ENCODE data around the gene GTF2H2.

DNA sequence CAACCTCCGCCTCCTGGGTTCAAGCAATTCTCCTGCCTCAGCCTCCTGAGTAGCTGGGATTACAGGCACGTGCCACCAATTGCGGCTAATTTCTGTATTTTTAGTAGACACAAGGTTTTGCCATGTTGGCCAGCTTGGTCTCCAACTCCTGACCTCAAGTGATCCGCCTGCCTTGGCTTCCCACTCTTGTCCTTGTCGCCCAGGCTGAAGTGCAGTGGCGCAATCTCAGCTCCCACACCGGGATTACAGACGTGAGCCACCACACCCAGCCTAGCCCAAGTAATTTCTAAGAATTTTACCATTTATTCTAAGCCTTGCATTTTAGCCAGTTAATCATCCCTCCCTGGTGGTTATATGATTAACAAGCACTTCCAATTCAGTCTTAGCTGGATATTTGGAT, 53.3 kb downstream of the GTF2H2 start:
- TF ChIP-seq, protein P1, sequence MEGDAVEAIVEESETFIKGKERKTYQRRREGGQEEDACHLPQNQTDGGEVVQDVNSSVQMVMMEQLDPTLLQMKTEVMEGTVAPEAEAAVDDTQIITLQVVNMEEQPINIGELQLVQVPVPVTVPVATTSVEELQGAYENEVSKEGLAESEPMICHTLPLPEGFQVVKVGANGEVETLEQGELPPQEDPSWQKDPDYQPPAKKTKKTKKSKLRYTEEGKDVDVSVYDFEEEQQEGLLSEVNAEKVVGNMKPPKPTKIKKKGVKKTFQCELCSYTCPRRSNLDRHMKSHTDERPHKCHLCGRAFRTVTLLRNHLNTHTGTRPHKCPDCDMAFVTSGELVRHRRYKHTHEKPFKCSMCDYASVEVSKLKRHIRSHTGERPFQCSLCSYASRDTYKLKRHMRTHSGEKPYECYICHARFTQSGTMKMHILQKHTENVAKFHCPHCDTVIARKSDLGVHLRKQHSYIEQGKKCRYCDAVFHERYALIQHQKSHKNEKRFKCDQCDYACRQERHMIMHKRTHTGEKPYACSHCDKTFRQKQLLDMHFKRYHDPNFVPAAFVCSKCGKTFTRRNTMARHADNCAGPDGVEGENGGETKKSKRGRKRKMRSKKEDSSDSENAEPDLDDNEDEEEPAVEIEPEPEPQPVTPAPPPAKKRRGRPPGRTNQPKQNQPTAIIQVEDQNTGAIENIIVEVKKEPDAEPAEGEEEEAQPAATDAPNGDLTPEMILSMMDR (IDR thresholded peaks at IDR 0.05; ENCODE audit: low read depth, low read length, missing input control): no peak
- TF ChIP-seq, protein P2, sequence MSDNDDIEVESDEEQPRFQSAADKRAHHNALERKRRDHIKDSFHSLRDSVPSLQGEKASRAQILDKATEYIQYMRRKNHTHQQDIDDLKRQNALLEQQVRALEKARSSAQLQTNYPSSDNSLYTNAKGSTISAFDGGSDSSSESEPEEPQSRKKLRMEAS (IDR thresholded peaks at IDR 0.05): no peak
- no peak for TF ChIP-seq HNF4A (conservative IDR thresholded peaks at IDR 0.05)
- TF ChIP-seq REST (IDR thresholded peaks at IDR 0.05): no peak
- TF ChIP-seq, protein P3, sequence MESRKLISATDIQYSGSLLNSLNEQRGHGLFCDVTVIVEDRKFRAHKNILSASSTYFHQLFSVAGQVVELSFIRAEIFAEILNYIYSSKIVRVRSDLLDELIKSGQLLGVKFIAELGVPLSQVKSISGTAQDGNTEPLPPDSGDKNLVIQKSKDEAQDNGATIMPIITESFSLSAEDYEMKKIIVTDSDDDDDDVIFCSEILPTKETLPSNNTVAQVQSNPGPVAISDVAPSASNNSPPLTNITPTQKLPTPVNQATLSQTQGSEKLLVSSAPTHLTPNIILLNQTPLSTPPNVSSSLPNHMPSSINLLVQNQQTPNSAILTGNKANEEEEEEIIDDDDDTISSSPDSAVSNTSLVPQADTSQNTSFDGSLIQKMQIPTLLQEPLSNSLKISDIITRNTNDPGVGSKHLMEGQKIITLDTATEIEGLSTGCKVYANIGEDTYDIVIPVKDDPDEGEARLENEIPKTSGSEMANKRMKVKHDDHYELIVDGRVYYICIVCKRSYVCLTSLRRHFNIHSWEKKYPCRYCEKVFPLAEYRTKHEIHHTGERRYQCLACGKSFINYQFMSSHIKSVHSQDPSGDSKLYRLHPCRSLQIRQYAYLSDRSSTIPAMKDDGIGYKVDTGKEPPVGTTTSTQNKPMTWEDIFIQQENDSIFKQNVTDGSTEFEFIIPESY (IDR thresholded peaks at IDR 0.05): no peak
- no peak for TF ChIP-seq YY1 (IDR thresholded peaks at IDR 0.05)
- no peak for TF ChIP-seq NR2F2 (IDR thresholded peaks at IDR 0.05)
- no peak for TF ChIP-seq EGR1 (IDR thresholded peaks at IDR 0.05; ENCODE audit: low read depth in 2 of 2)
- TF ChIP-seq, protein P4, sequence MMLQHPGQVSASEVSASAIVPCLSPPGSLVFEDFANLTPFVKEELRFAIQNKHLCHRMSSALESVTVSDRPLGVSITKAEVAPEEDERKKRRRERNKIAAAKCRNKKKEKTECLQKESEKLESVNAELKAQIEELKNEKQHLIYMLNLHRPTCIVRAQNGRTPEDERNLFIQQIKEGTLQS (IDR thresholded peaks at IDR 0.05): no peak
- no peak for TF ChIP-seq GABPA (IDR thresholded peaks at IDR 0.05 in 1 of 2, conservative IDR thresholded peaks at IDR 0.05 in 1 of 2)
- TF ChIP-seq JUND (IDR thresholded peaks at IDR 0.05): no peak
- no peak for TF ChIP-seq RAD21 (IDR thresholded peaks at IDR 0.05)
- TF ChIP-seq FOXA1 (IDR thresholded peaks at IDR 0.05): no peak
- TF ChIP-seq RXRA (IDR thresholded peaks at IDR 0.05): no peak

Measured in liver (tissue), 3 donors.